RWPE2 (cell line): Measurements from ENCODE around the gene NDUFV2.
"Not testable (repeated sequence)": the region's sequence is repeated elsewhere in the genome, so short reads cannot be mapped to it uniquely, and the experiment has no call there.

ENCODE experiments used
- ATAC-seq: fragments of 200-7000 bp; cut with Tn5 transposase; 3 replicates; pipeline ENCODE4 v1.9.1; 2021; ENCODE audit warnings: low read depth
- DNase-seq: peaks from one replicate; pipeline ENCODE4 v3.0.0-alpha.2; 2020; ENCODE audit warnings: low spot score
- H3K27ac ChIP-seq: fragments of 450-650 bp; 2 replicates; pipeline ENCODE4 v1.5.1; 2017; ENCODE audit warnings: mild to moderate bottlenecking; ENCODE audit not compliant: poor library complexity, severe bottlenecking
- H3K27me3 ChIP-seq: fragments of 250-450 bp; sonication (Bioruptor Pico); 2 replicates; pipeline ENCODE4 v1.5.1; 2021; ENCODE audit warnings: mild to moderate bottlenecking, moderate library complexity; ENCODE audit not compliant: insufficient read depth, poor library complexity, severe bottlenecking
- H3K36me3 ChIP-seq: fragments of 250-450 bp; sonication (Bioruptor Pico); 2 replicates; pipeline ENCODE4 v1.5.1; 2020; ENCODE audit warnings: low read depth, mild to moderate bottlenecking, moderate library complexity
- H3K4me1 ChIP-seq: fragments of 250-450 bp; sonication (Bioruptor Pico); 2 replicates; pipeline ENCODE4 v1.5.1; 2021; ENCODE audit warnings: mild to moderate bottlenecking, moderate library complexity; ENCODE audit not compliant: insufficient read depth, poor library complexity, severe bottlenecking
- H3K4me3 ChIP-seq: fragments of 250-450 bp; sonication (Bioruptor Pico); 2 replicates; pipeline ENCODE4 v1.5.1; 2021; ENCODE audit warnings: mild to moderate bottlenecking, moderate library complexity; ENCODE audit not compliant: severe bottlenecking
- H3K9me3 ChIP-seq: fragments of 250-450 bp; sonication (Bioruptor Pico); 2 replicates; pipeline ENCODE4 v1.5.1; 2021; ENCODE audit warnings: mild to moderate bottlenecking, moderate library complexity; ENCODE audit not compliant: severe bottlenecking
- CTCF ChIP-seq: fragments of 450-650 bp; IDR thresholded peaks from one replicate; pipeline ENCODE4 v1.5.1; 2017; ENCODE audit warnings: mild to moderate bottlenecking, moderate library complexity; ENCODE audit not compliant: poor library complexity, severe bottlenecking

Gene NDUFV2

DNA sequence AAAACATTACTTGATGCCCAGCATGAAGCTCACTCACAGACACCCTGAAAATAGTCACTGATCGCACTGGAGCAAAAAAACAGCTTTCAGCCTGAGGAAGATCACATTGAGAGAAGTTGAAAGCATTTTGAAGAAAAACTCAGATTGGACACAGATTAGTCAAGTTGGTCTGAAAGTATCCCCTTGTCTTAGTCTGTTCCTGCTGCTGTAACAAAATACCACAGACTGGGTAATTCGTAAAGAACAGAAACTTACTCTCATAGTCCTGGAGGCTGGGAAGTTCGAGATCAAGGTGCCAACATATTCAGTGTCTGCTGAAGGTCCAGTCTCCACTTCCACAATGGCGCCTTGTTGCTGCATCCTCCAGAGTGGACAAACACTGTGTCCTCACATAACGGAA lies 14.2 kb upstream of the NDUFV2 start:
- no peak for TF ChIP-seq CTCF
- no peak for DNase-seq
- Histone ChIP-seq H3K36me3 (no peaks in the 10 kb centered on the region), H3K27me3 (no peaks in the 10 kb centered on the region), H3K27ac (no peak overlapping the region), H3K4me1 (no peaks in the 10 kb centered on the region), H3K9me3 (no peaks in the 10 kb centered on the region), H3K4me3 (no peak overlapping the region)
- no peak for ATAC-seq

DNA sequence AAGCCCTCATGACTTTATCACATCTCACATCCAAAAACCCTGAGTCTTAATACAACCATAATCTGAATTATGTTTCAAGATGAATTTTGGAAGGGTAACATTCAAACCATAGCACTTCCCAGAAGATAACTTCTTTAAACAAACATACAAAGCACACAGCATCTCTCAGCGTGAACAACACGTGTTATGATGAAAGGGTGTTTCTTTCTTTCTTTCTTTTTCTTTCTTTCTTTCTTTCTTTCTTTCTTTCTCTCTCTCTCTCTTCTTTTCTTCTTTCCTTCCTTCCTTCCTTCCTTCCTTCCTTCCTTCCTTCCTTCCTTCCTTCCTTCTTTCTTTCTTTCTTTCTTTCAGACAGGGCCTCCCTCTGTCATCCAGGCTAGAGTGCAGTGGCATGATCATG lies 13.8 kb upstream of the NDUFV2 start:
- not testable (repeated sequence) for DNase-seq, H3K27me3 ChIP-seq, H3K4me1 ChIP-seq, H3K27ac ChIP-seq, H3K9me3 ChIP-seq, H3K36me3 ChIP-seq, ATAC-seq, H3K4me3 ChIP-seq

DNA sequence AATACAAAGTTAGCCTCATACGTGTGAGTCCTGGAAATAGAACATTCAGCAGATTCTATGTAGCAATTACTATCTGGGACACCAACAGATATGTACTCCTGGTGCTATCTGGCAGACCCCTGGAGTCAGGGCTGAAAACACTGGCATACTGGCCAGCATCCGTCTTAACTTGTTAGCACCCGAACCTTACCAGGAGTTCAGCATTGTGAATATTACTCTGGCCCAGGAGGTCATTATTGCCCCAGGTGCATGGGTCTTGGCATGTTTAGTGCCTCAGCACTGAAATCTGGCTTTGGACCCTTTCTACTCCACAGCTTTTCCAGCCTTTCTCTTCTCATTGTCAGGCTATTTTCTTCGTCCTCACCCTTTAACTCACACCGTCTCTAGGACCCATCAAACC lies 11.9 kb upstream of the NDUFV2 start:
- no peak for ATAC-seq
- Histone ChIP-seq H3K4me3 (no peak overlapping the region), H3K4me1 (peaks cover 16% of the 10 kb centered on the region), H3K9me3 (no peaks in the 10 kb centered on the region), H3K27ac (no peak overlapping the region), H3K36me3 (no peaks in the 10 kb centered on the region), H3K27me3 (no peaks in the 10 kb centered on the region)
- DNase-seq: no peak
- TF ChIP-seq CTCF: no peak

DNA sequence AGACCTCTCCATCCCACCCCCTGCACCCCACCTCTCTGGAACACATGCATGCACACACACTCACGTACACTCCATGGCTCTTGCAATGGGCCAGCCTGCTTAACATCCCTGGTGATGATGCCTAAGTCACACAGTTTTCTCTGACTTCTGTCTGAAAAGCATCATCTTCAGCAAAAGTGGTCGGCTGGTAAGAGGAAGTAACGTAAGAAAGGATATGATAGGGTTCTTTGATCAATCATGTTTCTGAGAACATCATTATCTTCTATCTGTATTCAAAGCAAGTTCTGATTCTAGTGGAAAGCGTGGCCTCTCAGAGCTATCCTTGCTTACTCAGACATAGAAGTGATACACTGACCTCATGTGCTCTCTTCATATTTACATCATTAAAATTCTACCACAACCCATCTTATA lies 11.4 kb upstream of the NDUFV2 start:
- Histone ChIP-seq H3K27me3 (no peaks in the 10 kb centered on the region), H3K36me3 (no peaks in the 10 kb centered on the region), H3K27ac (no peak overlapping the region), H3K4me1 (peaks cover 17% of the 10 kb centered on the region), H3K4me3 (no peak overlapping the region), H3K9me3 (no peaks in the 10 kb centered on the region)
- DNase-seq (no peak), ATAC-seq (no peak)
- TF ChIP-seq CTCF: no peak

DNA sequence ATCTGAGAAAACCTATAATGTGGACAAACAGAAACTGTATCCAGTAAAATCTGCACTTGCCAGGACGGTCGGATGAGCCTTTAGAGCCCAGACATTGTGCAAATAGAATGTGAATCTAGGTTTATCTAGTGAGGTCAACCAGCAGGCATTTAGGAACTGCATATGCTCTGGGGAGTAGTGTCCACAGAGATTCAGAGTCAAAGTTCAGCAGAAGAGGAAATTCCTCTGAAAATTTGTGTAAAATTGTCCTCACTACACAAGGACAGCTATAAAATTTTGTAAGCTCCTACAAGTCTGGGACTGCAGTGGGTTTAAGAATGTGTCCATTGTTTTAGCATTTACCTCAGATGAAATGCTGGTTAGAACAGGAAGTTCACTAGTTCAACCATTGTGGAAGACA lies 9.8 kb upstream of the NDUFV2 start:
- TF ChIP-seq CTCF: no peak
- Histone ChIP-seq H3K27ac (no peak overlapping the region), H3K4me3 (no peak overlapping the region), H3K27me3 (no peaks in the 10 kb centered on the region), H3K36me3 (no peaks in the 10 kb centered on the region), H3K9me3 (no peaks in the 10 kb centered on the region), H3K4me1 (peaks cover 17% of the 10 kb centered on the region)
- ATAC-seq: no peak
- DNase-seq: no peak

DNA sequence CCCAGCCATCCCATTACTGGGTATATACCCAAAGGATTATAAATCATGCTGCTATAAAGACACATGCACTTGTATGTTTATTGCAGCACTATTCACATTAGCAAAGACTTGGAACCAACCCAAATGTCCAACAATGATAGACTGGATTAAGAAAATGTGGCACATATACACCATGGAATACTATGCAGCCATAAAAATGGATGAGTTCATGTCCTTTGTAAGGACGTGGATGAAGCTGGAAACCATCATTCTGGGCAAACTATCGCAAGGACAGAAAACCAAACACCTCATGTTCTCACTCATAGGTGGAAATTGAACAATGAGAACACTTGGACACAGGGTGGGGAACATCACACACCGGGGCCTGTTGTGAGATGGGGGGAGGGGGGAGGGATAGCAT lies 9.4 kb upstream of the NDUFV2 start:
- H3K36me3 ChIP-seq, ATAC-seq, DNase-seq, H3K4me3 ChIP-seq, H3K27me3 ChIP-seq, H3K27ac ChIP-seq, H3K9me3 ChIP-seq: not testable (repeated sequence)
- peaks cover 17% of the 10 kb centered on the region for H3K4me1 ChIP-seq
